NCI-H1930 (cell line): ENCODE results near the gene ROBO3.

Experiments
- DNase-seq, 2 experiments: peaks; one replicate each; lab custom pipeline; 2025; lab: John Stamatoyannopoulos, UW

ROBO3 gene

DNA sequence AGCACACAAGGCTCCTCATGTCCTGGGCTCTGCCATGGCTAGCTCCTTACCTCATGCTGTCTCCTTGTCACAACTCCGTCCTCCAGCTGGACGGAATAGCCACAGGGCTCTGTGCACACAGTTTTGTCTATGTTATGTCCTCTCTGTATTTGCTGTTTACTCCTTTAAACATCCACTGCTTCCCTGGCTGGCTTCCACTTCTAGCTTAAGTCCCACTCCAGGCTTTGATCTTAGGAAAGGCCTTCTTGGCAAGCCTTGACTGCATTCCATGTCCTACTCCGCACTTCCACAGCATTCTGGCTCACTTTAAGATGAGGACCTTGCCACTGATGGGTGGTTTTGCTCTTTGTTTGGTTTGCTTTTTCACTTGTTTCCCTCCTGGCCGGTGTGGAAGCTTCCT, 22.9 kb upstream of the ROBO3 start:
- no peak for DNase-seq

DNA sequence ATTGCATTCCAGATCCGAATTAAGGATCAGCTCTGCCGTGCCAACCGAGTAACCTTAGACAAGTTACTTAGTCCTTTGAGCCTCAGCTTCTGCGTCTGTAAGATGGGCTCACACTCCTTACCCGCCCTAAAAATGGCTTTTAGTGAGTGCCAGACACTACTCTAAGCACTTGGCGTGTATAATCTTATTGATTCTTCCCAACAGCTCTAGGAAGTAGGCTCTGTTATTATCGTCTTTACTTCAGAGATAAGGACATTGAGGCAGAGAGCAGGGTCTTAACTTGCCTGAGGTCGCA, 21.7 kb upstream of the ROBO3 start:
- DNase-seq, result no peak

DNA sequence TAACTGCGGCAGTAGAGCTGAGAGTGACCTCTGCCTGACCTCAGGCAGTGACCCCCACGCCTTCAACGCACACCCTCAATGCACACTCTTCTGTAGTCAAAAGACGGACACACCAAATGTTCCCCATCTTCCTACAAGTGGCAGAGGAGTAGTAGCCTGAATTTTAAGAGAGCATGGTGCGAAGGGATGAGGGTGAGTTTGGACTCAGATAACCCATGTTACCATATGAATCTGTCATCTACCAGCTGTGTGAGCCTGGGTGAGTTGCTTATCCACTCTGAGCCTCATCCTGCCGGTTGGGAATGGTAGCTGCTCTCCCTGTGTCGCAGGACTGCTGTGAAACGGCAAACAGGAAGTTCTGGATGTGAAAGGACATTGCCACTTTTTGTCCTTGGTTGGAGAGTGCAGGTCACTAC, 20.6 kb upstream of the ROBO3 start:
- no peak for DNase-seq

GRCh38 chr11:124846070-124846673, 19.1 kb upstream of the ROBO3 start:
- DNase-seq, result no peak

DNA sequence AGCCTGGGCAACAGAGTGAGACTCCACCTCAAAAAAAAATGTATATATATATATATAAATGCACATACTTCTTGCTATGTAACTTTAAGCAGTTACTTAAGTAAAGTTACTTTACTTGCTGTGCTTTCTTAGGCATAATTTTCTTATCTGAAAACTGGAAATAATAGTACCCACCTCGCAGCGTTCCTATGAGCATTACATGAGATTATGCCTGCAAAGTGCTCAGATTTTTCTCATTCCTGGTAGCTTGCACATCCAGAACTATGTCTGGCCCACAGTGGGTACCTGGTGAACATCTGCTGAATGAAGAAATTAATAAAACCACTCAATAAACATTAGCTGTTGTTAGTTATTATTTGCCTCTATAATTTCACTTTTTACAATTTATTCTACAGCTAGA, 6.1 kb upstream of the ROBO3 start:
- no peak for DNase-seq

GRCh38 chr11:124861670-124862069, 3.6 kb upstream of the ROBO3 start:
- no peak for DNase-seq

DNA sequence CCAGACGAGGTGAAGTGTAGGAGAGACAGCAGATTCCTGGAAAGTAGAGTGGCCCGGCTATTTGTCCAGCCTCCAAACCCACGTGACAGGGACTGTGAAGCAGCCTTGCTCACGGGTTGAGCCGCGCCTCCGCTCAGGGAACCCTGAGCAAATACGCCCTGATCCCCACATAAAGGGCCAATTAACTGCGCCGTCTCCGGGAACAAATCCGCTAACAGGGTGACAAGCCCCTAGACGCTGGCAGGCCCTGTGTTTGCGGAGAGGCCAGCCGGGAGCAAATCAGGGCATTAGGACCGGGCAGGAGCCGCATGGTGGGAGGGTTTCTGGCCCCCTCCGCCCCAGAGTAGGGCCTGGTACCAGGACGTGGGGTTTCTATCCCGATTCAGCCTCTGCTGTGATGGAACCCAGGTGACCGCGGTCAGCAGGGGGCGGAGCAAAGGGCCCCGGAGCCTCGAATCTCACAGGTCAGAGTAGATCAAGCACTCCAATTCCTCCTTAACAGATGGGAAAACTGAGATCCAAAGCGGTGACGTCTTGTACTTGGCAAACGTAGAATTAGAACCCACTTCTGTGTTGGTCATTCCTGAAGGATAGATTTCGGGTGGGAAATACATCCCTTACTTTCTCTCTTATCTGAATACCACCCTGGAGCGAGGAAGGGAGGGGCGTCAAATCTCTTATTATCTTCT, 2.0 kb upstream of the ROBO3 start:
- DNase-seq, result no peak

- DNase-seq, result no peak
These were observed 1.4 kb upstream of the ROBO3 start for GRCh38 chr11:124863826-124864165.

GRCh38 chr11:124864176-124864891, 898 bp upstream of the ROBO3 start:
- no peak for DNase-seq

GRCh38 chr11:124864892-124865180, 396 bp upstream of the ROBO3 start:
- no peak for DNase-seq

DNA sequence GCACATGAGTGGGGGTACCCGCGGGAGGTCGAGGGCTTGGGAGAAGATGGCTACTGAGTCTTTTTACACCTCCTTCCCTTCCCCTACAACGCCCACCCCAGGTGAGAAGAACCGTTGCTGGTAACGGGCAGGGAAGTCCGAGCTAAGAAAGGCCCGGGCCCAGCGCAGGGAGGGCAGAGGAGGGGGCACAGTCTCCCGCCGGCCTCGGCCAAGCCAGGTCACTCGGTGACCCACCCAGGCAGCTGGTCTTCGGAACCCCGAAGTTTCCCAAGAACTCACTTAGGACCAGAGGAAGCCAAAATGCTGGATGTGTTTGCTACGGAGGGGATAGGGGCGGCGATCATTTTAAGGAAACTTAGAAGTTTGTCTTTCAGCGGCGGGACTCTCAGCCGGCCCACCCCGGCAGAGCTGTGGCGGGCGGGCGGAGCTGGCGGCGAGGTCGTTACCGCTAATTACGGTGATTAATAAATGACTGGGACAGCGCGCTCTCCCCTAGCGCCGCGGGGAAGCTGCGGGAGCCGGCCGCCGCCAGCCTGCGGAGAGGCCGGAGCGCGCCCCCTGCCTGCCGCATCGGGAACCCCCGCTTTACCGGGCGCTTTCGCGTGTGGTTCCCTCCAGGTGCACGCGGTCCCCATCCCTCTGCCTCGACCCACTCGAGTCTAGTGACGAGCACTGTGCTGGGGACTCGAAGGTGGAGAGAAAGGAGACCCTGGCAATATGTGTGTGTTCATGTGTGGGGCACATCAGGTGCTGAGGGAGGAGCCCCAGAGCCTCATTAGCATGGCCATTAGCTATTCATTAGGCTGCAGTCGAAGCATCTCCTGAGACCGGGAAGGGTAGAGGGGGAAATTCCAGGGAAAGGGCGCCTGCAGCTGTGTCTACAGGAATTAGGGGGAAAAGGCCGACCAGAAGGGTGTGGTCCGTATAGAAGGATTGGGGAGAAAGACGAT, 945 bp downstream of the ROBO3 start:
- DNase-seq, result peak; percentile 28 to 55

- DNase-seq, result no peak
These were observed 2.5 kb downstream of the ROBO3 start for GRCh38 chr11:124867700-124868099.

GRCh38 chr11:124868331-124869274, 3.4 kb downstream of the ROBO3 start:
- peak in 1 of 2 experiments; percentile 26 for DNase-seq

DNA sequence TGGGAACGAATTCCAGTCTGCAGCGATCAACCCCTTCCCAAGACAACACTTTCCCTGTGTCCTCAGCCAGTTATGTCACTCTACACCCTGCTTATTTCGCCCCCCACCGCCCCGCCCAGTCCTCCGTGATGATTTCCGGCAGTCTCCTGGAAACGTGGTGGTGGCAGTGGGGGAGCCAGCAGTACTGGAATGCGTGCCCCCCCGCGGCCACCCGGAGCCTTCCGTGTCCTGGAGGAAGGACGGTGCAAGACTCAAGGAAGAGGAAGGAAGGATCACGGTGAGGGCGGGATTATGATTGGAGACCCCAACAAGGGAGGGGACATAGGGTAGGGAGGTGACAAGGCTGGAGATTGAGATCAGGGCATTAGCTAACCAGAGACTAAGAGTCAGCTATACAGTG, 4.1 kb downstream of the ROBO3 start:
- no peak for DNase-seq

GRCh38 chr11:124869856-124870387, 4.7 kb downstream of the ROBO3 start:
- no peak for DNase-seq

- no peak for DNase-seq
These were observed 5.2 kb downstream of the ROBO3 start for GRCh38 chr11:124870430-124870829.

GRCh38 chr11:124872280-124872679, 7.0 kb downstream of the ROBO3 start:
- no peak for DNase-seq

DNA sequence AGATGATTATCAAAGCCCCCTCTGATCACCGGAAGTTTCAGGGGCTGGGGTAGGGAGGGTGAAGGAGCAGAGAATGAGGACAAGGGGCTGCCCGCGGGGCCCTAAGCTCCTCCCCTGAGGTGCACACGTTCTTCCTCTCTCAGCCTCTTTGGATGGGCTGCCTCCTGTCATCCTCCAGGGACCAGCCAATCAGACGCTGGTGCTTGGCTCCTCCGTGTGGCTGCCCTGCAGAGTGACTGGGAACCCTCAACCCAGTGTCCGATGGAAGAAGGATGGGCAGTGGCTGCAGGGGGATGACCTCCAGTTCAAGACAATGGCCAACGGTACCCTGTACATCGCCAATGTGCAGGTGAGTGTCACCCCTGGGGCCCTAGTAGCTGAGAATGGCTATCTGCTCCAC, 7.5 kb downstream of the ROBO3 start:
- peak; percentile 50 to 74 for DNase-seq

DNA sequence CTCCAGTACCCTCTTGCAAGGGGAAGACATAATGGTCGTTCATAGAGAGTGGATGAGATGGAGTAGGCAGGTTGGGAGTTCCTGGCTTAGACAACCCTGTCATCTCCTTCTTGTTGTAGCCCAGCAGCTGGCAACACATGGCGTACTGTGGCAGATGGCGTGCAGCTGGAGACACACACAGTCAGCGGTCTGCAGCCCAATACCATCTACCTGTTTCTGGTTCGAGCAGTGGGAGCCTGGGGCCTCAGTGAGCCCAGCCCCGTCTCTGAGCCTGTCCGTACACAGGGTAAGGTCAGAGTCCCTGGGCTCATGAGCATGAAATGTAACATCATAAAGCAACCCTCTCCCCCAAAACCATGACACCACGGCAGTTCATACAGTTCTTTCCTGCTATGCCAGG, 8.7 kb downstream of the ROBO3 start:
- DNase-seq, result no peak

DNA sequence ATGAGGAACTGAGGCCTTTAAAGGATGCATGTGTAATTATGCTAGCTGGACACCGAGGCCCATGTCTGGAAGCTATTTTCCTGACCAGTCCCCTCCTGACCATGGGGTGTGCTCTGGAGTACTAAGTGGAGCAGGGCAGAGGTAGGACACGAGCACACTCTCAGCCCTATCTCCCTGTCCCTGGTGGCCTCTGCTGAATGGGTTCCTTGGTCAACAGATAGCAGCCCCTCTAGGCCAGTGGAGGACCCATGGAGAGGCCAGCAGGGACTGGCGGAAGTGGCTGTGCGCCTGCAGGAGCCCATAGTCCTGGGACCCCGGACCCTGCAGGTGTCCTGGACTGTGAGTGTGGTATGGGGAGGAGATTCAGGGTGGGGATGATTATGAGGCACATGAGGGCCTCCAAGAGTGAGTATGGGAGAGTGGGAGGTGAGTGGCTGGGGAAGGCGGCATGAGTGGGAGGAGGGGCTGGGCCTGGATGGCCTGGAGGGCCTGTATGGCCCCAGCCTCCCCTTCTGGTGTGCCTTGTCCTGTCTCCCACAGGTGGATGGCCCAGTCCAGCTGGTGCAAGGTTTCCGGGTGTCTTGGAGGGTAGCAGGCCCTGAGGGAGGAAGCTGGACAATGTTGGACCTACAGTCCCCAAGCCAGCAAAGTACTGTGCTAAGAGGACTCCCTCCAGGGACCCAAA, 9.5 kb downstream of the ROBO3 start:
- no peak for DNase-seq

- no peak for DNase-seq
These were observed 10.2 kb downstream of the ROBO3 start for GRCh38 chr11:124875401-124875800.
